ENCODE results near the gene OTOG.

The OTOG gene

GRCh38 chr11:17519061-17519885, 27.8 kb upstream of the OTOG start:
- DNase-seq (ENCODE audit: low read depth, low spot score) = no peak

GRCh38 chr11:17521106-17521900, 25.8 kb upstream of the OTOG start:
- no peak for DNase-seq (ENCODE audit: low read depth, low spot score)

- DNase-seq (ENCODE audit: low read depth, low spot score) = no peak
Measured at GRCh38 chr11:17522655-17523054, 24.4 kb upstream of the OTOG start.

DNA sequence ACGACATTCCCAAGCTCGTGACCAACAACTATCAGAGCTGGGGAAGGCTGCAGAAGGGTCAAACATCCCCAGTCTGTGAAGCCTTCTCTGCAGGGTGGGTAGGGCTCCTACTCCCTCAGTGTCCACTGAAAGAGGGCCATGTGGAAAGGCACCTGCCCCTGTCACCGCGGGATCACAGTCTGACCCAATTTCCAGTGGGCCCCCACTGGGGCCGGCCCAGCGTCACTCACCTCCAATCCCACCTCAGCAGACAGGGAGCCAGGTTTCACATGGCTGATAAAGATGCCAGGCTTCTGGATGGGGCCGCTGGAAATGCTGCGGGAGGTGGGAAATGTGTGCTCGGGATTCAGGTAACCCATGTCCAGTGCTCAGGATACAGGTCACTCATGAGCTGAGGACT, 22.8 kb upstream of the OTOG start:
- DNase-seq (ENCODE audit: low read depth, low spot score) = no peak

DNA sequence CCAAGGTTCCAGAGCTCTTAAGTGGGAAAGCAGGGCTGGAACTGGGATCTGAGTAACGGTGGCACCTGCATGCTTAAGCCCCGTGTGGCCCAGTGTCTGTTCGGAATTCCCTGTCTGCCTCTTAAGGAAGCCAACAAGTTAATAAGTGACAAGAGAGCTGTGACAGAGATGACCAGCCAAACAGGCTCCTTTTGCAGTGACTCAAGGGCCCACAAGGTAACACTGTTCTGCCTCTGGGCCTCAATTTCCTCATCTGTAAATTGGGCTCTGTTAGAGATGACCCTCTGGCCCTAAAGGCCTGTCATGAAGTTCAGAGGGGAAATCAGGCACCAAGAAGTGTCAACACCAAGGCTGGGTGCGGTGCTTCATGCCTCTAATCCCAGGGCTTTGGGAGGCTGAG, 21.5 kb upstream of the OTOG start:
- DNase-seq (ENCODE audit: low read depth, low spot score) = no peak

- DNase-seq (ENCODE audit: low read depth, low spot score) = no peak
Measured at GRCh38 chr11:17526326-17526725, 20.7 kb upstream of the OTOG start.

- DNase-seq (ENCODE audit: low read depth, low spot score) = no peak
Measured at GRCh38 chr11:17526931-17527627, 20.0 kb upstream of the OTOG start.

DNA sequence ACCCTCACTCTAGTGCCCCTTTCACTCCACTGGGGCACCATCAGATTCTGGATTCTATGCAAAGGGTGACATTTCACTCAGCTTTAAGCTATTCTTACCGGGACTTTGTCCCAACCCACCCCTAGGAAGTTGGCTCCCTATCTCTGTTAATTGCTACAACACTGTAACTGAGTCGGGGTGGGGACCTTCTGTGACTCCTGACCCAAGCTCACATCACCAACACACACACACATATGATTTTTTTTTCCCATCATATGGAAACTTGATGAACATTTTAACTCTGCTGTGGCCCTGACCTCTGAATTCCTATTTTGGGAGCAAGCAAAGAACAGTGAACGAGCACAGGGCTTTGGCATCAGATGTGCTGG, 19.4 kb upstream of the OTOG start:
- no peak for DNase-seq (ENCODE audit: low read depth, low spot score)

GRCh38 chr11:17528181-17528691, 18.8 kb upstream of the OTOG start:
- DNase-seq (ENCODE audit: low read depth, low spot score) = no peak

GRCh38 chr11:17528906-17529843, 17.9 kb upstream of the OTOG start:
- DNase-seq (ENCODE audit: low read depth, low spot score) = no peak

GRCh38 chr11:17529844-17530185, 17.2 kb upstream of the OTOG start:
- no peak for DNase-seq (ENCODE audit: low read depth, low spot score)

- no peak for DNase-seq (ENCODE audit: low read depth, low spot score)
Measured at GRCh38 chr11:17531071-17531600, 15.9 kb upstream of the OTOG start.

GRCh38 chr11:17531636-17532113, 15.4 kb upstream of the OTOG start:
- DNase-seq (ENCODE audit: low read depth, low spot score) = no peak

DNA sequence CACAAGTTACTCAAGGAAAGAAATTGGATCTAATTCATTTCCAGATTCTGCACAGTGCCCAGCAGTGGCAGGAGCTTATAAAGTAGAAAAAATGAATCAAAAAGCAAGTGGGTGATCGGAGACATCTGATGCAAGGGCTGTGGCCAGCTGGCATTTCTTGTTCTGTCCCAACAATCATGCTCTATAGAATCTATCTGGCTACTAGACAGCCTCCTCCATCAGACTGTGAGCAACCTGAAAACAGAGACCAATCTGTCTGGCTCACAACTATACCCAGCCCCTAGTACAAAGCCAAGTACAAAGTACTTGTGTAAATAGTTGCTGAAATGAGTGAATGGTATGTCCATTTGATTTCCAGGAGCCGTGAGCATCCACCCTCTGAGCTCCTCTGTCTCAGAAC, 14.3 kb upstream of the OTOG start:
- DNase-seq (ENCODE audit: low read depth, low spot score) = no peak

DNA sequence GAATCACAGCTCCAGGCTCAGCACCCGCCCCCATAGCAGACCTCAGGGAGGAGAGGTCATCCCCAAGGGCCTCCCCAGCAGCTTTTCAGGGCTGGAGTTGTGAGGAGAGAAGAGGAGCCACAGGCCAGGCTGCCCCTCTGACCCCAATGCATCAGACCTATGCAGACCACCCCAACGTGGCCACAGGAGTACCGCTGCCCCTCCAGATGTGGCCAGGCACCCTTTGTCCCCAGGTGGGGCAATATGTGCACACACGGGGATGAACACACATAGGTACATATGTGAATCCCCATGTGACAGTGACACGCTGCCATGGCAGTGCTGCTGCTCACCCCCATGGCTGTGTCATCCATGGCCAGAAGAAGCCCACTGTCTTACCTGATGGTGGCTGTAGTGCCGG, 13.7 kb upstream of the OTOG start:
- DNase-seq (ENCODE audit: low read depth, low spot score) = no peak

DNA sequence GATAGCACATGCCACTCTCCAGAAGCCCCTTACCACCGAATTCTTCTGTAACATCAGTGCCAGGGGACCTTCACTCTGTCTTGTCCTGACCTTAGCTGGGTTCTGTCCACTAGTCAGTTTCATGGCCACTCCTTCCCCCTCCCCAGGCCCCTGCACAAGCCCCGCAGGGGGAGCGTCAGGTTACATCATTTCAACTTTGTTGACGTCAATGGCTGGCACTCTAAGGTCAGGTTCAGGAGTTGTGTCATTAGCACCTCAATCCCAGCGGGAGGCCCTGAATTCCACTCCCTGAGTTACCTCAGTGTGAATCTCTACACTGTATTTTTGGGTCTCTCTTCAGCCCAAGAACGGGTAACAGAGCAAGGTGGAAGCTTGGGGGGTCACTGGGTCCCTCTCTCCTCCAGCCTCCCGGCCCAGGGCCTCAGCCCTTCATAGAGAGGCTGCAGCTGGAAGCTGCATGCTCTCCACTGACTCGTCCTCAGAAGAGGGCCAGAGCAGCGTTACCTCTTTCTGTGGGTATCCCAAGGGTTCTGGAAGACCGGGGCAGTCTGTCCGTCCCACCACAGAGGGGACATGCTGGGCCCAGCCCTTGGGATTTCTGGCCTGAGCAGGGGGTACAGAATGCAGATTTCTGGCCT, 13.2 kb upstream of the OTOG start:
- no peak for DNase-seq (ENCODE audit: low read depth, low spot score)

GRCh38 chr11:17535488-17535887, 11.6 kb upstream of the OTOG start:
- no peak for DNase-seq (ENCODE audit: low read depth, low spot score)

- no peak for DNase-seq (ENCODE audit: low read depth, low spot score)
Measured at GRCh38 chr11:17537261-17537660, 9.8 kb upstream of the OTOG start.

GRCh38 chr11:17538054-17538453, 9.0 kb upstream of the OTOG start:
- DNase-seq (ENCODE audit: low read depth, low spot score) = no peak

DNA sequence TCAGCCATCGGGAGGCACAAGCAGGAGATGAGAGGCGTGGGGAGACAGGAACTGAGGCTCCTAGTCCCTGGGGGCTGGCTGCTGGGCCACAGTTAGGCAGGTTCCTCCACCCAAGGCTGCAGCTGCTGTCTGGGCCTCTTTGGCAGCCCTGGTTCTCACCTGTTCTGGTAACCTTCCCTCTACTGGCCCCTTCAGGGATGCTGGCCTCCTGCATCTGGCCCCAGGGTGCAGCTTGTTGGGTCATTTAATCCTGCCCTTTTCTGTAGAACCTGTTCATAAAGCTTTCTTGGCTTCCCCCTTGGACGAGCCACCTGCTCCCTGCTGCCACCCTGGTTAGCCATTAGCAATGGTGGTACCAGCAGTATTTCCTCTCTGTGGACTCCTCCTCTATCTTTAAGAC, 8.3 kb upstream of the OTOG start:
- DNase-seq (ENCODE audit: low read depth, low spot score) = no peak

Data from iPS DF 19.7 (cell line).